ENCODE measurements around the gene MAP1B. TPM values are rescaled to one million over a fixed set of nuclear protein-coding genes. Genes with fewer than 3 reads are reported as not detected.

Gene MAP1B
- total and polyA plus RNA-seq, 9 of the 15 experiments (the other 6 are each of a cell fraction or from before 2014, with no cell fraction given): 5.2 to 66.1 (median 17.3) TPM

- TF ChIP-seq ZBTB43 (CRISPR knock-in tag; IDR thresholded peaks at IDR 0.05): no peak
- TF ChIP-seq SRSF1 (IDR thresholded peaks at IDR 0.05; ENCODE audit: low read depth, low read length): no peak
Observed at GRCh38 chr5:72147569-72147968, 40.3 kb downstream of the MAP1B start (continued).

GRCh38 chr5:72149742-72150141, 42.5 kb downstream of the MAP1B start:
- Histone ChIP-seq H3K9ac (ENCODE audit: insufficient read depth in 1 of 2, low read depth in 2 of 2, low read length in 2 of 2) (no peak overlapping the region), H3K9me1 (ENCODE audit: control insufficient read depth, insufficient read depth, low read length) (no peaks in the 10 kb centered on the region), H3K4me2 (ENCODE audit: insufficient read depth, low read length) (no peak overlapping the region), H3K36me3 (ENCODE audit: control insufficient read depth, insufficient read depth, low read length) (no peaks in the 10 kb centered on the region; the same call in 1 of the 3 replicates), H3K4me1 (replicated peaks in 1 of 2; ENCODE audit: control insufficient read depth in 2 of 2, insufficient read depth in 2 of 2, low read length in 2 of 2) (peaks cover 9% of the 10 kb centered on the region in 2 experiments; a peak in 4 of 5 replicates), H3K79me2 (ENCODE audit: control insufficient read depth, insufficient read depth, low read length) (no peaks in the 10 kb centered on the region; the same call in 2 of the 3 replicates), H2AFZ (ENCODE audit: low read depth, low read length) (no peak overlapping the region), H4K20me1 (replicated peaks; ENCODE audit: control insufficient read depth, insufficient read depth, low read length) (no peaks in the 10 kb centered on the region), H3K27me3 (ENCODE audit: control insufficient read depth in 2 of 2, insufficient read depth in 2 of 2, low read length in 2 of 2) (no peaks in the 10 kb centered on the region), H3K27ac (ENCODE audit: extremely low read depth, low read depth, low read length) (no peak overlapping the region), H3K9me3 (replicated peaks; ENCODE audit: control insufficient read depth, insufficient read depth, low read depth, low read length) (no peaks in the 10 kb centered on the region), H3K4me3 (no peak overlapping the region)
- intact Hi-C loops (cut with micrococcal nuclease) (no loop called here), in situ Hi-C loops (cut with MboI) (no loop called here)
- TF ChIP-seq CTCF (IDR thresholded peaks at IDR 0.05 in 2 of 3, conservative IDR thresholded peaks at IDR 0.05 in 1 of 3; ENCODE audit: insufficient read depth in 2 of 3, low read depth in 1 of 3, low read length in 3 of 3) (peak in 2 of 3 experiments; percentile 15 to 37; a peak in 2 of 6 replicates), RAD21 (CRISPR knock-in tag; conservative IDR thresholded peaks at IDR 0.05 in 1 of 2, IDR thresholded peaks at IDR 0.05 in 1 of 2) (peak in 1 of 2 experiments; percentile 25; a peak in 1 of 4 replicates), MEF2A (IDR thresholded peaks at IDR 0.05; ENCODE audit: control insufficient read depth, low read depth, low read length) (0 out of 2 replicates have a peak, but pooled peaks have one; percentile 5), CBX8 (IDR thresholded peaks at IDR 0.05; ENCODE audit: borderline replicate concordance, extremely low read depth, low read depth, low read length, poor library complexity, severe bottlenecking) (no peak), REST (IDR thresholded peaks at IDR 0.05; ENCODE audit: borderline replicate concordance) (peak; percentile 17; the same call in 1 of the 2 replicates), REST (CRISPR knock-in tag; IDR thresholded peaks at IDR 0.05; ENCODE audit: low read depth) (no peak)
- POLR2A ChIA-PET: no interaction called here
- WGBS (ENCODE audit: insufficient coverage, low coverage, missing lambda C conversion rate): 90% methylated on average over 2 of the region's 2 CpGs
- BruUV-seq (replicated peaks): no TSS peak
- no peak for FAIRE-seq
- CTCF ChIA-PET (ENCODE audit: low intra/inter-chr PET ratio): interaction anchor here (0.7 kb wide), 1 partner anchor 120 kb away, joined by 3 read pairs; no protein-coding TSS in a partner anchor
- no peak for ATAC-seq
- no peak for DNase-seq (ENCODE audit: extremely low read depth in 1 of 4, low spot score in 3 of 4)

Data from K562 (cell line).